Left lobe of liver (tissue), 2 donors: ENCODE data around the gene ZNF792. TPM values are rescaled to one million over a fixed set of nuclear protein-coding genes. Genes with fewer than 3 reads are reported as not detected.
"Not testable (repeated sequence)": the region's sequence is repeated elsewhere in the genome, so short reads cannot be mapped to it uniquely, and the experiment has no call there.

ENCODE experiments used
- ATAC-seq: fragments of 200-7000 bp; cut with Tn5 transposase; one replicate; pipeline ENCODE4 v1.9.1; 2020; ENCODE audit warnings: mild to moderate bottlenecking, moderate library complexity
- DNase-seq: peaks from one replicate; pipeline ENCODE4 v3.0.0-alpha.2; 2020; ENCODE audit warnings: low spot score
- total RNA-seq: library from RNA; stranded (reverse); gene quantifications from one replicate; pipeline ENCODE4 v1.2.1, GENCODE V29; 2021
- donor health status: DM: no; HTN: no; CAD: no; lungs with moderate emphysema.
- donor health status: DM: no; HTN: yes; CAD: no.

The ZNF792 gene
- total RNA-seq, 1 donor from 2014 or later, result 2.9 TPM

DNA sequence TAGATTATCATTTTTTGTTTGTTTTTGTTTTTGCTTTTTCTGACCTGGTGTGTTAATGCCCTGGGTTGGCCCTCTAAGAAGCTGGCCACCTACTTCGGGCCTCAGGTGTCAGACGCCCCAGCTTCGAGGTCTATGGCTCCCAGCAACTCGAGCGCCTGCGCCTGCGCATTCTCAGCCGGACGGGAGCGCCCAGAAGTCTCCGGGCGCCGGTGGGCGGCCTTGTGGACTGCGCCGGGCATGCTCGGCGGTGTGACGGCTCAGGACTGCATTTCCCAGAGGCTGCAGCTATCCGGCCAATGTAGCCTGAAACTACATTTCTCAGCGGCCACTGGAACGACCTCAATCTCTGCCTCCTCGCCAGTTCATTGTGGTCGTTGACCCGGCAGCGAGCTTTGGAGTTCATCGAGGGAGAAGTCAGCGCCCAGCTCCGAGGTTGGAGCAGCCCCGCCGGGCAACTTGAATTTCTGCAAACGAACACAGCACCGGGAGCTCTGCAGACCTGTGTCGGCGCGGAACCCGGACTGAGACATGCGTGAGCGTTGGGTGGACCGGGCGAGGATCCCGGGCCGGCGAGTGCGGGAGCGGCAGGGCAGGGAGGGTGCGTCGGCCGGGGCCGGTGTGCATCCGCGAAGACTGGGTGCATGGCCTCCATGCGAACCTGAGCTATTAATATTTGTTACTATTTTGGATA lies 37.2 kb downstream of the ZNF792 start, which contains the start of gene ZNF30:
Gene ZNF30 (plus strand): TSS at position 219 of the 691 bp plus-strand sequence. CDS start 3,045 bp downstream, outside the sequence.
- ATAC-seq (peak; percentile 99), DNase-seq (peak; percentile 95)

DNA sequence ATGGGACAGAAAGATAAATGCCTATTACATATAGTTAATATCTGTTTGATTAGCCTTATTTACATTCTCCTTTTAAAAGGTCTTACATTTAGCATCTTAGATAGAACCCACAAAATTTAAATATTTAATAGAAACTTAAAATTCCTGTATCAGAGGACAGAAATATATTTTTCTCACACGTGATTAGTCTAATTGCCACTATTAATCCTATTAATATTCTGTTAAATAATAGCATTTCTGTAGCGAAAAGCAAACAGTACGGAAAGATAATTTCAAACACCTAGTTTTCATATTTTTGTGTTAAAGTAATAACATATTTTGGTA lies 37.7 kb downstream of the ZNF792 start:
- DNase-seq, result no peak
- no peak for ATAC-seq

DNA sequence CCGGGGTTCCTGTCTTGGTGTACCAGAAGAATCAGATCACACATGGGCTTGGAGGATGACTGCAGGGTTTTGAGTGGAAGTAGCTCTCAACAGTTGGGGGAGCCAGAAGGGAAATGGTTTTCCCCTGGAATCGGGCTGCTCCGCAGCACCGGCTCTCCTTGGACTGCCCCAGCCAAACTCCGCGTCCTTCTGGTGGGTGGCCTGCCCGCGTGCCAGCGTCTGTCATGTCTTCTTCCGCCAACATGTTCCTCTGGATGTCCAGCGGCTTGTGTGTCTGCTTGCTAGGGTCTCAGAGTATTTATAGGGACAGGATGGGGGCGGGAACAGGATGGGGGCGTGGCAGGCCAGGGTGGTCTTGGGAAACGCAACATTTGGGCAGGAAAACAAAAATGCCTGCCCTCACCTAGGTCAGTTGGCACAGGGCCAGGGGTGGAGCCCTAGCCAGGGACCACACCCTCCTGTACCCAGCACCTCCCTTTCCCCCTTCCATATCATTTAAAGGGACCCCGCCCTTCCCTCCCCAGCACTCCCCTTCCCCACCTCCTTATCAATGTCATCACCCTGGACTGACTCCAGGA lies 38.7 kb downstream of the ZNF792 start:
- DNase-seq, result no peak
- no peak for ATAC-seq

DNA sequence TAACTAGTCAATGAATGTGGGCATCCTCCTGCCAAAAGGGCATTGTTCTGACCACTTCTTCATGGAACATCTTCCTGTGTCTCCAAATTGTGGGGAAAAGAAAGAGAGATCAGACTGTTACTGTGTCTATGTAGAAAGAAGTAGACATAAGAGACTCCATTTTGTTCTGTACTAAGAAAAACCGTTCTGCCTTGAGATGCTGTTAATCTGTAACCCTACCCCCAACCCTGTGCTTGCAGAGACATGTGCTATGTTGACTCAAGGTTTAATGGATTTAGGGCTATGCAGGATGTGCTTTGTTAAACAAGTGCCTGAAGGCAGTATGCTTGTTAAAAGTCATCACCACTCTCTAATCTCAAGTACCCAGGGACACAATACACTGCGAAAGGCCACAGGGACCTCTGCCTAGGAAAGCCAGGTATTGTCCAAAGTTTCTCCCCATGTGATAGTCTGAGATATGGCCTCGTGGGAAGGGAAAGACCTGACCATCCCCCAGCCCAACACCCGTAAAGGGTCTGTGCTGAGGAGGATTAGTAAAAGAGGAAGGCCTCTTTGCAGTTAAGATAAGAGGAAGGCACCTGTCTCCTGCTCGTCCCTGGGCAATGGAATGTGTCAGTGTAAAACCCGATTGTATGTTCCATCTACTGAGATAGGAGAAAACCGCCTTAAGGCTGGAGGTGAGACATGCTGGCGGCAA lies 43.8 kb downstream of the ZNF792 start:
- ATAC-seq, DNase-seq: not testable (repeated sequence)

DNA sequence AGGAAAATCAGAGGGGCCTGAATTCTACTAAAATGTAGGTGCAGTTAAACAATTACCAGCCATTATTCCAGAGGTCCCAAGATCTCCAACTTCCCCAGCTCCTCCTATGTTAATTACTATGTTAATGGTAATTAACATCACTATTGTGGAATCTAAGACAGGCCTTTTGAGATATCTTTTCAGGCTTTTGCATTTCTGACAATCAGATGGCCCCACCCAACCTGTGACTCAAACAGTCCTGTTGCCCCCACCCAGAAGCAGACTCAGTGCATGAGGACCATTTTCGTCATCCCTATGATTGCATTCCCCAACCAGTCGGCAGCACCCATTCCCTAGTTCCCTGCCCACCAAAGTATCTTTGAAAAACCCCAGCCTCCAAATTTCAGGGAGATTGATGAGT lies 45.8 kb downstream of the ZNF792 start:
- DNase-seq (no peak), ATAC-seq (no peak)

DNA sequence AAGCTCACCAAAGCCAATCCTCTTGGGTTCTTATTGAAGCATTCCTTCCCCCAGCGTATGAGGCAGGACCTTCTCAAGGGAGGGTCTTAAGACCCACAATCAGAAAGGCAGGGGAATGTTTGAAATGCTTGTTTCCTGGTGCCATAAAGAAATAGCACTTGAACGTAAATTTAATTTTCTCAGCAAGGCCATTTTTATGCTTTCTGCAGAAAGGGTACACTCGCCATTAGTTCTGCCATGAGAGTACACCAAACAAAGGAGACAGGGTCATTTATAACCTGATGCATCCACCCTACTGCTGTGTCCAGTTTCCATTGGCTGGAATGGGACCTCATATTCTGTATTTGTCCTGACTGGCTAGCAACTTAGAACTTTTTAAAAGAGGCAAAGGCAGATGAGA lies 46.9 kb downstream of the ZNF792 start:
- ATAC-seq, DNase-seq: not testable (repeated sequence)

DNA sequence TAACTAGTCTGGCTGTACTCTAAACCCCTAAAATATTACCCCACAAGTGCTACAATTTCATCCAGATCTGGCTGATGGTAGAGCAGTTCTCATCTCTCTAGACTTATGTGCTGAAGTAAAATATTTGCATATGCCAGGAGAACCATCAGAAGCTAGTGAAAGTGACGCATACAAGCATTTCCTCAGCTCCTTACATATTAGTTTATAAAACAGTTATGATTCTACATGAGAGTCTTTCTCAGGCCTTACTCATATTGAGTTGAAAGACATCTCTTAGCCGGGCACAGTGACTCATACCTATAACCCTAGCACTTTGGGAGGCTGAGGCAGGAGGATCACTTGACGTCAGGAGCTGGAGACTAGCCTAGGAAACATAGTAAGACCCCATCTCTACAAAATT lies 53.3 kb downstream of the ZNF792 start:
- DNase-seq (no peak), ATAC-seq (no peak)

Other genes starting within 250 kb of the ZNF792 start
- gene ZNF181, start 230.0 kb downstream of the ZNF792 start, total RNA-seq, result 7.5 TPM
- gene ZNF599, start 191.0 kb downstream of the ZNF792 start, total RNA-seq, result 2.6 TPM
- 2.5 TPM for gene ZNF30, start 37.3 kb downstream of the ZNF792 start, total RNA-seq
- 17.8 TPM for gene GRAMD1A, start 36.1 kb upstream of the ZNF792 start, total RNA-seq
- gene SCN1B, start 66.2 kb upstream of the ZNF792 start, total RNA-seq, result 4.5 TPM
- 564 TPM for gene HPN, start 77.5 kb upstream of the ZNF792 start, total RNA-seq
- gene FXYD3, start 151.6 kb upstream of the ZNF792 start, total RNA-seq, result 1.4 TPM
- gene LGI4, start 170.8 kb upstream of the ZNF792 start, total RNA-seq, result 1.9 TPM
- gene FXYD1, start 174.6 kb upstream of the ZNF792 start, total RNA-seq, result 280 TPM
- 0.60 TPM for gene FXYD7, start 179.0 kb upstream of the ZNF792 start, total RNA-seq
- gene FXYD5, start 190.5 kb upstream of the ZNF792 start, total RNA-seq, result 7.6 TPM